ENCODE data around the gene HIVEP1.

Gene HIVEP1

DNA sequence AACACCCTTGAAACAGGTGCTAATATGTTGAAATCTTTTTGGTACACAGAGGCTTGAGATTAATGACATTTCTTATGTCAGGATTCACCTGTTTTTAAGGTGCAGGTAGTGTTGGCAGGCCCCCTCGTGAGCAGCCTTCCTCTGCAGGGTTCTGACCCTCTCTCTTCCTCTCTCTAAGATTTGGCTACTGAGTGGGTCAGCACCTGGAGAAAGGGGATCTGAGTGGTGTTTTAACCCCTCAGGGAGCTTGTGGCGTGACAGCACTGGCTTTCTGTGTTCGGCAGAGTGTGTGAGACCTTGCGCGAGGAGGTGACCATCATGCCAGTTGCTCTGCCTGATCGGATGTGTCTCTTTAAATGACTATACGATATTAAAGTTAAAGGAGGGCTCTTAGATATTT, 37.1 kb downstream of the HIVEP1 start:
- TF ChIP-seq ZNF565 (CRISPR knock-in tag; conservative IDR thresholded peaks at IDR 0.05; ENCODE audit: low read depth) (no peak), OSR1 (CRISPR knock-in tag; IDR thresholded peaks at IDR 0.05) (no peak), TCF4 (CRISPR knock-in tag; IDR thresholded peaks at IDR 0.05; ENCODE audit: borderline replicate concordance) (no peak), ARNTL (CRISPR knock-in tag; IDR thresholded peaks at IDR 0.05; ENCODE audit: borderline replicate concordance, low read depth) (no peak), ZNF70 (CRISPR knock-in tag; IDR thresholded peaks at IDR 0.05) (no peak), RARB (CRISPR knock-in tag; IDR thresholded peaks at IDR 0.05) (no peak), ISL1 (CRISPR knock-in tag; IDR thresholded peaks at IDR 0.05) (no peak), GLIS3 (CRISPR knock-in tag; IDR thresholded peaks at IDR 0.05) (no peak), SNAI2 (CRISPR knock-in tag; IDR thresholded peaks at IDR 0.05) (no peak), ZFP3 (CRISPR knock-in tag; IDR thresholded peaks at IDR 0.05) (no peak), TOX (CRISPR knock-in tag; IDR thresholded peaks at IDR 0.05; ENCODE audit: borderline replicate concordance) (no peak), BACH2 (CRISPR knock-in tag; IDR thresholded peaks at IDR 0.05; ENCODE audit: borderline replicate concordance) (no peak)
- TF ChIP-seq, protein P1, sequence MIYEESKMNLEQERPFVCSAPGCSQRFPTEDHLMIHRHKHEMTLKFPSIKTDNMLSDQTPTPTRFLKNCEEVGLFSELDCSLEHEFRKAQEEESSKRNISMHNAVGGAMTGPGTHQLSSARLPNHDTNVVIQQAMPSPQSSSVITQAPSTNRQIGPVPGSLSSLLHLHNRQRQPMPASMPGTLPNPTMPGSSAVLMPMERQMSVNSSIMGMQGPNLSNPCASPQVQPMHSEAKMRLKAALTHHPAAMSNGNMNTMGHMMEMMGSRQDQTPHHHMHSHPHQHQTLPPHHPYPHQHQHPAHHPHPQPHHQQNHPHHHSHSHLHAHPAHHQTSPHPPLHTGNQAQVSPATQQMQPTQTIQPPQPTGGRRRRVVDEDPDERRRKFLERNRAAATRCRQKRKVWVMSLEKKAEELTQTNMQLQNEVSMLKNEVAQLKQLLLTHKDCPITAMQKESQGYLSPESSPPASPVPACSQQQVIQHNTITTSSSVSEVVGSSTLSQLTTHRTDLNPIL (CRISPR knock-in tag; IDR thresholded peaks at IDR 0.05; ENCODE audit: low read depth) = no peak
- TF ChIP-seq, protein P2, sequence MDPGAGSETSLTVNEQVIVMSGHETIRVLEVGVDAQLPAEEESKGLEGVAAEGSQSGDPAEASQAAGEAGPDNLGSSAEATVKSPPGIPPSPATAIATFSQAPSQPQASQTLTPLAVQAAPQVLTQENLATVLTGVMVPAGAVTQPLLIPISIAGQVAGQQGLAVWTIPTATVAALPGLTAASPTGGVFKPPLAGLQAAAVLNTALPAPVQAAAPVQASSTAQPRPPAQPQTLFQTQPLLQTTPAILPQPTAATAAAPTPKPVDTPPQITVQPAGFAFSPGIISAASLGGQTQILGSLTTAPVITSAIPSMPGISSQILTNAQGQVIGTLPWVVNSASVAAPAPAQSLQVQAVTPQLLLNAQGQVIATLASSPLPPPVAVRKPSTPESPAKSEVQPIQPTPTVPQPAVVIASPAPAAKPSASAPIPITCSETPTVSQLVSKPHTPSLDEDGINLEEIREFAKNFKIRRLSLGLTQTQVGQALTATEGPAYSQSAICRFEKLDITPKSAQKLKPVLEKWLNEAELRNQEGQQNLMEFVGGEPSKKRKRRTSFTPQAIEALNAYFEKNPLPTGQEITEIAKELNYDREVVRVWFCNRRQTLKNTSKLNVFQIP (CRISPR knock-in tag; IDR thresholded peaks at IDR 0.05; ENCODE audit: borderline replicate concordance, low read depth) = no peak
- TF ChIP-seq, protein P3, sequence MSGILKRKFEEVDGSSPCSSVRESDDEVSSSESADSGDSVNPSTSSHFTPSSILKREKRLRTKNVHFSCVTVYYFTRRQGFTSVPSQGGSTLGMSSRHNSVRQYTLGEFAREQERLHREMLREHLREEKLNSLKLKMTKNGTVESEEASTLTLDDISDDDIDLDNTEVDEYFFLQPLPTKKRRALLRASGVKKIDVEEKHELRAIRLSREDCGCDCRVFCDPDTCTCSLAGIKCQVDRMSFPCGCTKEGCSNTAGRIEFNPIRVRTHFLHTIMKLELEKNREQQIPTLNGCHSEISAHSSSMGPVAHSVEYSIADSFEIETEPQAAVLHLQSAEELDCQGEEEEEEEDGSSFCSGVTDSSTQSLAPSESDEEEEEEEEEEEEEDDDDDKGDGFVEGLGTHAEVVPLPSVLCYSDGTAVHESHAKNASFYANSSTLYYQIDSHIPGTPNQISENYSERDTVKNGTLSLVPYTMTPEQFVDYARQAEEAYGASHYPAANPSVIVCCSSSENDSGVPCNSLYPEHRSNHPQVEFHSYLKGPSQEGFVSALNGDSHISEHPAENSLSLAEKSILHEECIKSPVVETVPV (CRISPR knock-in tag; IDR thresholded peaks at IDR 0.05) = no peak
- TF ChIP-seq, protein P4, sequence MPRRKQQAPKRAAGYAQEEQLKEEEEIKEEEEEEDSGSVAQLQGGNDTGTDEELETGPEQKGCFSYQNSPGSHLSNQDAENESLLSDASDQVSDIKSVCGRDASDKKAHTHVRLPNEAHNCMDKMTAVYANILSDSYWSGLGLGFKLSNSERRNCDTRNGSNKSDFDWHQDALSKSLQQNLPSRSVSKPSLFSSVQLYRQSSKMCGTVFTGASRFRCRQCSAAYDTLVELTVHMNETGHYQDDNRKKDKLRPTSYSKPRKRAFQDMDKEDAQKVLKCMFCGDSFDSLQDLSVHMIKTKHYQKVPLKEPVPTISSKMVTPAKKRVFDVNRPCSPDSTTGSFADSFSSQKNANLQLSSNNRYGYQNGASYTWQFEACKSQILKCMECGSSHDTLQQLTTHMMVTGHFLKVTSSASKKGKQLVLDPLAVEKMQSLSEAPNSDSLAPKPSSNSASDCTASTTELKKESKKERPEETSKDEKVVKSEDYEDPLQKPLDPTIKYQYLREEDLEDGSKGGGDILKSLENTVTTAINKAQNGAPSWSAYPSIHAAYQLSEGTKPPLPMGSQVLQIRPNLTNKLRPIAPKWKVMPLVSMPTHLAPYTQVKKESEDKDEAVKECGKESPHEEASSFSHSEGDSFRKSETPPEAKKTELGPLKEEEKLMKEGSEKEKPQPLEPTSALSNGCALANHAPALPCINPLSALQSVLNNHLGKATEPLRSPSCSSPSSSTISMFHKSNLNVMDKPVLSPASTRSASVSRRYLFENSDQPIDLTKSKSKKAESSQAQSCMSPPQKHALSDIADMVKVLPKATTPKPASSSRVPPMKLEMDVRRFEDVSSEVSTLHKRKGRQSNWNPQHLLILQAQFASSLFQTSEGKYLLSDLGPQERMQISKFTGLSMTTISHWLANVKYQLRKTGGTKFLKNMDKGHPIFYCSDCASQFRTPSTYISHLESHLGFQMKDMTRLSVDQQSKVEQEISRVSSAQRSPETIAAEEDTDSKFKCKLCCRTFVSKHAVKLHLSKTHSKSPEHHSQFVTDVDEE (CRISPR knock-in tag; IDR thresholded peaks at IDR 0.05) = no peak
- TF ChIP-seq, protein P5, sequence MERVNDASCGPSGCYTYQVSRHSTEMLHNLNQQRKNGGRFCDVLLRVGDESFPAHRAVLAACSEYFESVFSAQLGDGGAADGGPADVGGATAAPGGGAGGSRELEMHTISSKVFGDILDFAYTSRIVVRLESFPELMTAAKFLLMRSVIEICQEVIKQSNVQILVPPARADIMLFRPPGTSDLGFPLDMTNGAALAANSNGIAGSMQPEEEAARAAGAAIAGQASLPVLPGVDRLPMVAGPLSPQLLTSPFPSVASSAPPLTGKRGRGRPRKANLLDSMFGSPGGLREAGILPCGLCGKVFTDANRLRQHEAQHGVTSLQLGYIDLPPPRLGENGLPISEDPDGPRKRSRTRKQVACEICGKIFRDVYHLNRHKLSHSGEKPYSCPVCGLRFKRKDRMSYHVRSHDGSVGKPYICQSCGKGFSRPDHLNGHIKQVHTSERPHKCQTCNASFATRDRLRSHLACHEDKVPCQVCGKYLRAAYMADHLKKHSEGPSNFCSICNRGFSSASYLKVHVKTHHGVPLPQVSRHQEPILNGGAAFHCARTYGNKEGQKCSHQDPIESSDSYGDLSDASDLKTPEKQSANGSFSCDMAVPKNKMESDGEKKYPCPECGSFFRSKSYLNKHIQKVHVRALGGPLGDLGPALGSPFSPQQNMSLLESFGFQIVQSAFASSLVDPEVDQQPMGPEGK (CRISPR knock-in tag; IDR thresholded peaks at IDR 0.05; ENCODE audit: borderline replicate concordance) = no peak
- no peak for ATAC-seq

DNA sequence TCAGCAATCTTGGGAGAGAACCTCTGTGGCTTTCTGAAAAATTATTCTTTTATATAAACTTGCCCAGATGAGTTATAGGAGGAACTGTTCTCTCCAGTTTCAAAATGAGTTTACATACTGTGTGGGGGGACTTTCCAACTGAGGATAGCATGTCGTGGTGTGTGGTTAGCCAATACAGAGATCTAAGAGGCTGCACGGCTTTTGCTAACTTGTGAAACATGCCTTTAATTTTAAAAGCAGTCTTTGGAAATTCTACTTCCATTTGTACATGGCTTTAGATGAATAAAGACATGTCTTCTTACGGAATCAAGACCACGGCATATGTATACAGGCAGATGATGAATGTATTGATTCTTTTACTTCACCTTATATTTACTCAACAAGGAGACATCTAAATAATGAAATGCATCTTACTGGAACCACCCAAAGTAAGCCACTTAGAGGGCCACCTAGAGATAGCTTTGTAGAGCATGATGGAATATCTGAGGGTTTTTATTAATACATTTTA, 39.8 kb downstream of the HIVEP1 start:
- ATAC-seq = no peak
- TF ChIP-seq TOX (CRISPR knock-in tag; IDR thresholded peaks at IDR 0.05; ENCODE audit: borderline replicate concordance) (no peak), ARNTL (CRISPR knock-in tag; IDR thresholded peaks at IDR 0.05; ENCODE audit: borderline replicate concordance, low read depth) (no peak), ZNF70 (CRISPR knock-in tag; IDR thresholded peaks at IDR 0.05) (no peak), ESRRG (CRISPR knock-in tag; IDR thresholded peaks at IDR 0.05) (no peak), CSDC2 (CRISPR knock-in tag; IDR thresholded peaks at IDR 0.05) (no peak), SNAI2 (CRISPR knock-in tag; IDR thresholded peaks at IDR 0.05) (no peak), ISL1 (CRISPR knock-in tag; IDR thresholded peaks at IDR 0.05) (no peak), BACH2 (CRISPR knock-in tag; IDR thresholded peaks at IDR 0.05; ENCODE audit: borderline replicate concordance) (no peak), ZFP3 (CRISPR knock-in tag; IDR thresholded peaks at IDR 0.05) (no peak), ZNF565 (CRISPR knock-in tag; conservative IDR thresholded peaks at IDR 0.05; ENCODE audit: low read depth) (no peak), RARB (CRISPR knock-in tag; IDR thresholded peaks at IDR 0.05) (no peak), OSR1 (CRISPR knock-in tag; IDR thresholded peaks at IDR 0.05) (no peak), TCF4 (CRISPR knock-in tag; IDR thresholded peaks at IDR 0.05; ENCODE audit: borderline replicate concordance) (no peak), ZNF8 (CRISPR knock-in tag; IDR thresholded peaks at IDR 0.05) (no peak)
- TF ChIP-seq, protein P1 (CRISPR knock-in tag; IDR thresholded peaks at IDR 0.05; ENCODE audit: low read depth) = no peak
- TF ChIP-seq, protein P2 (CRISPR knock-in tag; IDR thresholded peaks at IDR 0.05; ENCODE audit: borderline replicate concordance, low read depth) = no peak
